NCI-H2081 (cell line): ENCODE results near the gene FRYL.
"Not testable (repeated sequence)": the region's sequence is repeated elsewhere in the genome, so short reads cannot be mapped to it uniquely, and the experiment has no call there.

ENCODE experiments used
- DNase-seq, 2 experiments: peaks; one replicate each; lab custom pipeline; 2025; lab: John Stamatoyannopoulos, UW

FRYL gene

GRCh38 chr4:48490012-48490679 is 289.9 kb downstream of the FRYL start, which contains the start of gene ZAR1:
Gene ZAR1, plus strand, starts transcription at chr4:48490252. Its CDS starts 40 bp downstream, at chr4:48490292.
- DNase-seq = no peak

DNA sequence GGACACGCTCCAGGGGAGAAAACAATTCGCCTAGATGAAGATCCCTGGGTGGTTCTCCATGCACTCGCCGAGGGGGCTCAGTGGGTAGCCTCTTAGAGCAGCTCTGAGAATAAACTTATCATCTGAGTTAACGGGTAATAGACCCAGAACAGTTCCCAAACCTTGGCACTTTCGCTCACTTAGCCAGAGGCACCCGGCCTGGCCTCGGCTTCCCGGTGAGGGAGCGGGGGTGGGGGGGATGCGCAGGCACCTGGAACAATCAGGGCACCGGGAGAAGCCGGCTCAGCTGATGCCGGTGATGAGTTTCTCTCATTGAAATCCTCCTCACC is 290.4 kb downstream of the FRYL start:
- DNase-seq = no peak

GRCh38 chr4:48484494-48485168 is 295.4 kb downstream of the FRYL start:
- no peak for DNase-seq

- DNase-seq = peak; percentile 27 to 37
These were observed 296.1 kb downstream of the FRYL start for GRCh38 chr4:48483777-48484493.

DNA sequence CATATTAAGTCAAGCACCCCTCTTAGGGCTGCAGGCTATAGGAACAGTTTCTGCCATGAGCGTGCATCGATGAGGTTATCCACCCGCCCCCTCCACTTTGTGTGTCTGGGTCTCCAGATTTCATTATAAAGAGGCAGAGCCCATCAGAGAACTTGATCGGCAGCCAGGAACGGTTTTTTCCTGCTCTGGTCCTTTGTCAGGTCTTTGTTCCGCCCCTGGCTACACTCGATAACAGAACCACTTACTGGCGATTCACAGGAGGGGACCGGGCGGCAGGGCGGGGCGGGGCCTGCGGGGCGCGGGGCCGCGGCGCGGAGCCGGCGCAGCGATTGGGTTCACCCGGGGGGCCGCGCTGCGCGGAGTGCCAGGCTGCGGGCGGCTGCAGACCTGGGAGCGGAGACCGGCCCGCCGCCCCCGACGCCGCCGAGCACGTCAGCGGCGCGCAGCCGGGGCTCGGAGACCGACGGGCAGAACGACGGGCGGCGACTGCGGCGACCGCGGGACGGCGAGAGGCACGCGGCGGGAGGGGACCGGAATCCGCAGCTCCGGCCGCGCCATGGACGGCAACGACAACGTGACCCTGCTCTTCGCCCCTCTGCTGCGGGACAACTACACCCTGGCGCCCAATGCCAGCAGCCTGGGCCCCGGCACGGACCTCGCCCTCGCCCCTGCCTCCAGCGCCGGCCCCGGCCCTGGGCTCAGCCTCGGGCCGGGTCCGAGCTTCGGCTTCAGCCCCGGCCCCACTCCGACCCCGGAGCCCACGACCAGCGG is 296.9 kb downstream of the FRYL start, which contains the start of gene SLC10A4:
Gene SLC10A4 (plus strand): TSS at position 338 of the 771 bp plus-strand sequence. CDS start 219 bp downstream, at position 557.
- peak; percentile 58 to 78 for DNase-seq

DNA sequence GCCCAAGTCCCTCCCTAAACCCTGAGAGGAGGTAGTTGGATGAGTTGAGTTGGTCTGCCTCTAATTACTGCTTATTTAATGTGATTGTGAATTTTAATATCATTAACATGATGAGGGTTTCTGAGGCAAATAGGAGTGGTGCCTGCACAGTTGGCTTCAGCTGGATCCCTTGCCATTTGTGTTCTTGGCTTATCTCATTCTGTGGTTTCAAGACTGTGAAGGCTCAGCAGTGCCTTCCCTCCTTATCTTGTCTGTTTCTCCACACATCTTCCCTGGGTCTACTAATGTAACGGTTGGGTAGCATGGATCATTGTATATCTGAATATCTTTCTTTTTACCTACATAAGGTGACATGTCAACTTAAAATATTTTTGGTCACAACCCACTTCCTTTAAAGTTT is 298.5 kb downstream of the FRYL start:
- DNase-seq = no peak

DNA sequence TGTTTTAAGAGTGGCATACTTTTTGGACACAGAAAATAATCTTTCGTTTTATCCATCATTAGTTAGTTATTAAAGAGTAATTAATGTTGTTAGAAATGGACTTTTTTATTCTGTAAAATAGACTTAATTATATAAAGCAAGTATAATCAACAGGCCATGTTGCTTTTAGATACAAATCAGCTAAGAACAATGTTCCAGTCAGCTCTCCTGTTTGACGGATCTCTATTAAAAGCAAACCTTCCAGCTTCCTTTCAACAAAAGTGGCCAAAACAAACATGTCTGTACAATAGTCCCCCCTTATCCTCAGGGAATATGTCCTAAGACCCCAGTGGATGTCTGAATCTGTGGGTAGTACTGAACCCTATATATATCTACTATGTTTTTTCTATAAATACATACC is 301.8 kb downstream of the FRYL start:
- DNase-seq = no peak

GRCh38 chr4:48475770-48476169 is 304.3 kb downstream of the FRYL start:
- no peak for DNase-seq

DNA sequence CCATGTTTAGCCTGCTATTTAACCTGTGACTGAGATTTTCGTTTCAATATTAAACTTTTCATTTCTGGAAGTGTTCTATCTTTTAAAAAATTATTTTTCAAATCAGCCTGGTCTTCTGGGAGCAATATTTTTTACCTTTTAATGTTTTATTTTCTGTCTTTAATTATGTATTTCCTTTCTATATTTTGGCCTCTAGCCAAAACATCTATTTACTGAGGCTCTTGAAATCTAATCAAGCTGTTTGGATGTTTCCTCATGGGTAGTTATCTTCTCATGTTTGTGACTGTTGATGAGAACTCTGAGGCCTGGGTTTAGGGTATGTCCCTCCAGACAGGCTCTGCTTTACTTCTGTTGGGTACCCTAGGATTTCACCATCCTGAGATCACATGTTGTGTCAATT is 307.3 kb downstream of the FRYL start:
- peak in 1 of 2 experiments; percentile 21 for DNase-seq

- no peak for DNase-seq
These were observed 309.5 kb downstream of the FRYL start for GRCh38 chr4:48470570-48470969.

DNA sequence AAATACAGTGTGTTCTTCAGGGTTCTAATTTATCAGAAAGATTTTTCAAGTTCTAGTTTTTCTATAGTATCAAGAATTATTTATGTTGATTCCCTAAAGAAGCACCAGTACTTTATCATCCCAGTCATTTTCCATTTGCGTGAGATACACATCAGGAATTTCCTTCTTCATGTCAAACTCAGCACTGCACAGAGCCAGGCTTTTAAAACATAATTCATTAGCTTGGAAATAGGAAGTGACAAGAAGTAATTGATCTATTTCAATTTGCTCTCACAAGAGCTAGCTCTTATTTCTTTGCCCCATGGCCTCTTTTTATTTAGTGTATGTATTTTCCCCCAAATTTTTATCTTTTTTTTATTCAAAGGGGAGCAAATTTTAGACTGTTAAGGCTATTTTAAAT is 309.9 kb downstream of the FRYL start:
- DNase-seq = no peak

- no peak for DNase-seq
These were observed 312.2 kb downstream of the FRYL start for GRCh38 chr4:48467891-48468290.

GRCh38 chr4:48467442-48467841 is 312.6 kb downstream of the FRYL start:
- DNase-seq = no peak

DNA sequence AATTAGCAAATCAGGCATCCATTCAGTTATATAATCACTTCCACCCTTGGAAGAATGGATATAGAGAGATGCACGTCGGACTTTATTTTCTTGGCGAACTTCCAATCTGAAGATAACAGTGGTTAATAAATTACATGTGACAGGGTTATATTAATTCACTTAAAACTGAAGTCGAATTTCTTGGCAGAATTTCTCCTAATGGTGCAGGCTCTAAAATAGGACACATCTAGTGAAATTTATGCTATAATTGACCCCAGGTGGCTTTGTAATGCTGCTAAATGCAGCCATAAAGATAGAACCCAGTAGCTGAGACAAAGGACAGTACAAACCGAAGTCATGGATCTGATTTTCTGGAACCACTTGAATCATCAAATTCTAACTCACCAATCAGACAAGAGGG is 317.7 kb downstream of the FRYL start:
- peak in 1 of 2 experiments; percentile 68 for DNase-seq

DNA sequence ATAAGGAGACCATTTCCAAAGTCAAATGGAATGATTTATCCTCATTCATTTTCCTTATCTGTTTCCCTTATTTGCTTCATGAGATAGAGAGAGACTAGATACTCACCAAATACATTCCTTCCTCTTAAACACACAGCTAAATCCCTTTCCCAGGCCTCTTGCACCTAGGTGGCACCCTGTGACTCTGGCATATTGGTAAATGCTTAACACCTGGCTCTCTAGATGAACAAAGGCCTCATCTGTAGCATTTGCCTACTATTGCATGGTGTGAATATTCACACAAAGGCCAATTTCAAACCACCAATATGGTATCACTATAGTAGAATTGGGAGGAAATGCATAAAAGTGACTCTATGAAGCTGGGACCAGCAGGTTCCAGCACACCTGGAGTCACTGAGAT is 319.1 kb downstream of the FRYL start:
- no peak for DNase-seq

DNA sequence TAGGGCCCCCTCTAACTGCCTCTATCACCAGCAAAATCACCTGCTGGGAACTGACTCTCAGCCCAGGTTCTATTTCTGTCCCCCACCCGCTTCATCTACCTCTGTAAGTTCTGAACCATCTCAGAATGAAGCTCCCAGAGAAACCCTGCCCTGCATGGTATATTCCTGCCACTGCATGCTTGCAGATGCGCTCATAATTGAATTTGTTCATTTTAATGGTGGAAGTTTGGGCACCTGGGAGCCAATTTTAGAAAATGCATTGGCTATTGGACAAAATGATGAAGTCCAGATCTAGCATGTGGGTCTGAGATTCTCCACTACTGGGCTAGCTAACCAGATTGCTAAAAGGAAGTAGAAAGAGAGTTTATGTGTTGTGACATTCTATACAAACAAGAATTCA is 325.5 kb downstream of the FRYL start:
- no peak for DNase-seq

- DNase-seq = not testable (repeated sequence)
These were observed 328.4 kb downstream of the FRYL start for GRCh38 chr4:48451656-48452055.

- no peak for DNase-seq
These were observed 329.3 kb downstream of the FRYL start for GRCh38 chr4:48450740-48451139.

DNA sequence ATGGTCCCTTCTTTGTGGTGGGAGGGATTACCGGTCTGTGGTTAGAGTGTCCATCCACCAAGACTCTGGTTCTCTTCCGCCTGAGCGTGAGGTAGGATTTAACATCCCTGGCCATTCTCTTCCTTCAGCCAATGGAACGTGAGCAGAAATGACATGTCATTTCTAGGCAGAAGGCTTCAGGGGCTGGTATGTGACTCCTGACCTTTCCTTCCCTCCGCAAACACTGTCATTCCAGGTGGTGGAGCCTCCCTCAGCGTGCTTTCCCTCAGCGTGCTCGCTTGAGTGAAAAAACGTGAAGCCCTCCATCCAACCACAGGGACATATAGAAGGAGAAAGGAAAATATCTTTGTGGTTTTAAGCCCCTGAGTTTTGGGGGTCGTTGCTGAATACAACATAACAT is 330.9 kb downstream of the FRYL start:
- no peak for DNase-seq
